A673 (cell line): Measurements from ENCODE around the gene SNX13. TPM values are rescaled to one million over a fixed set of nuclear protein-coding genes. Genes with fewer than 3 reads are reported as not detected.

Experiments
- BruUV-seq: library from RNA; stranded (reverse); fragments of 400-500 nt; replicated peaks from 2 replicates; lab custom pipeline; 2021; lab: Mats Ljungman, UMichigan
- CTCF ChIA-PET: fragments of 300-600 bp; sonication (Branson Sonifier 250); formaldehyde crosslinking; loops from one replicate; lab custom pipeline; 2022; ENCODE audit warnings: antibody characterized with exemption; lab: Charles Lee
- POLR2A ChIA-PET: fragments of 300-600 bp; sonication (Branson Sonifier 250); formaldehyde crosslinking; loops from one replicate; lab custom pipeline; 2022; ENCODE audit warnings: antibody characterized with exemption; ENCODE audit not compliant: low non-redundant PET; lab: Charles Lee
- DNase-seq: peaks from one replicate; pipeline ENCODE4 v3.0.0-alpha.2; 2015; ENCODE audit warnings: low spot score
- H3K27ac ChIP-seq: fragments of 200-600 bp; sonication (generic); 2 replicates; pipeline ENCODE4 v1.5.1; 2016; ENCODE audit warnings: mixed run types, low read depth, mild to moderate bottlenecking, mixed read lengths, antibody characterized with exemption, low read length; ENCODE audit not compliant: poor library complexity, severe bottlenecking
- H3K27me3 ChIP-seq: fragments of 200-600 bp; sonication (generic); replicated peaks from 2 replicates; pipeline ENCODE4 v1.6.1; 2017; ENCODE audit warnings: mixed run types, low read depth, mild to moderate bottlenecking, mixed read lengths, antibody characterized with exemption, low read length; ENCODE audit not compliant: insufficient read depth, poor library complexity
- H3K36me3 ChIP-seq: fragments of 200-600 bp; sonication (generic); 2 replicates; pipeline ENCODE4 v1.6.1; 2016; ENCODE audit warnings: mixed run types, mild to moderate bottlenecking, mixed read lengths, antibody characterized with exemption, low read length; ENCODE audit not compliant: insufficient read depth, poor library complexity, severe bottlenecking
- H3K4me1 ChIP-seq: fragments of 200-600 bp; sonication (generic); 2 replicates; pipeline ENCODE4 v1.6.1; 2017; ENCODE audit warnings: mixed run types, mild to moderate bottlenecking, mixed read lengths, antibody characterized with exemption, low read length; ENCODE audit not compliant: insufficient read depth, poor library complexity, severe bottlenecking
- H3K4me3 ChIP-seq: fragments of 200-600 bp; sonication (generic); 2 replicates; pipeline ENCODE4 v1.5.1; 2016; ENCODE audit warnings: low read depth, mixed run types, mild to moderate bottlenecking, mixed read lengths, low read length; ENCODE audit not compliant: poor library complexity, severe bottlenecking
- H3K9me3 ChIP-seq: fragments of 200-600 bp; sonication (generic); 2 replicates; pipeline ENCODE4 v1.6.1; 2016; ENCODE audit warnings: mixed run types, low read depth, mild to moderate bottlenecking, mixed read lengths, antibody characterized with exemption, low read length; ENCODE audit not compliant: poor library complexity, severe bottlenecking
- CTCF ChIP-seq: fragments of 300-800, 200-600 bp; sonication (generic); conservative IDR thresholded peaks from 2 replicates; pipeline ENCODE4 v1.5.1; 2017; ENCODE audit warnings: low read depth, mild to moderate bottlenecking, antibody characterized with exemption, low read length, moderate library complexity, mixed read lengths
- EZH2 ChIP-seq: fragments of 200-600 bp; sonication (generic); IDR thresholded peaks from 2 replicates; pipeline ENCODE4 v1.6.1; 2017; ENCODE audit warnings: borderline replicate concordance, low read depth, mild to moderate bottlenecking, mixed read lengths, antibody characterized with exemption, low read length; ENCODE audit not compliant: poor library complexity, severe bottlenecking
- intact Hi-C: fragments of 100-400 bp; cut with micrococcal nuclease; formaldehyde crosslinking; loops from one replicate; pipeline ENCODE4 v1.10.0; 2022; ENCODE audit not compliant: unreplicated experiment
- total RNA-seq: library from RNA; stranded (reverse); gene quantifications from 2 replicates; pipeline ENCODE4 v1.2.3, GENCODE V29; 2021

SNX13 gene
- total RNA-seq, 1 experiment from 2014 or later: 31.2 TPM

GRCh38 chr7:17917842-17918241 is 22.5 kb downstream of the SNX13 start:
- intact Hi-C loops: no loop called here
- Histone ChIP-seq H3K9me3 (peaks cover 12% of the 10 kb centered on the region), H3K4me3 (no peak overlapping the region), H3K27ac (no peak overlapping the region), H3K36me3 (no peaks in the 10 kb centered on the region), H3K27me3 (no peaks in the 10 kb centered on the region), H3K4me1 (no peaks in the 10 kb centered on the region)
- BruUV-seq: no TSS peak
- ChIA-PET CTCF (no interaction called here), POLR2A (no interaction called here)
- no peak for DNase-seq
- TF ChIP-seq EZH2: no peak
- no peak for TF ChIP-seq CTCF

GRCh38 chr7:17916786-17917185 is 23.5 kb downstream of the SNX13 start:
- BruUV-seq: no TSS peak
- no peak overlapping the region for H3K27ac ChIP-seq
- H3K36me3 ChIP-seq: no peaks in the 10 kb centered on the region
- peaks cover 12% of the 10 kb centered on the region for H3K9me3 ChIP-seq
- intact Hi-C loops: no loop called here
- no peak for TF ChIP-seq CTCF
- no peak for TF ChIP-seq EZH2
- CTCF ChIA-PET: no interaction called here
- no peak overlapping the region for H3K4me3 ChIP-seq
- no peaks in the 10 kb centered on the region for H3K4me1 ChIP-seq
- DNase-seq: no peak
- POLR2A ChIA-PET: no interaction called here
- H3K27me3 ChIP-seq: no peaks in the 10 kb centered on the region

GRCh38 chr7:17915796-17916195 is 24.5 kb downstream of the SNX13 start:
- H3K4me1 ChIP-seq: no peaks in the 10 kb centered on the region
- ChIA-PET CTCF (no interaction called here), POLR2A (no interaction called here)
- no peak for DNase-seq
- BruUV-seq: no TSS peak
- TF ChIP-seq CTCF (no peak), EZH2 (no peak)
- H3K9me3 ChIP-seq: peaks cover 12% of the 10 kb centered on the region
- intact Hi-C loops: no loop called here
- no peaks in the 10 kb centered on the region for H3K36me3 ChIP-seq
- no peak overlapping the region for H3K27ac ChIP-seq
- no peaks in the 10 kb centered on the region for H3K27me3 ChIP-seq
- no peak overlapping the region for H3K4me3 ChIP-seq
